Osteocyte (in vitro differentiated cells): Measurements from ENCODE around the gene RTN3. TPM values are rescaled to one million over a fixed set of nuclear protein-coding genes. Genes with fewer than 3 reads are reported as not detected.

Experiments used
- DNase-seq: peaks from one replicate; pipeline ENCODE4 v3.0.0; 2021; ENCODE audit warnings: mixed read lengths; ENCODE audit not compliant: unreplicated experiment; ENCODE audit errors: extremely low spot score
- H3K27ac Mint-ChIP-seq: one replicate; pipeline ENCODE4 v1.8.0; 2021; ENCODE audit warnings: mild to moderate bottlenecking, mixed read lengths; ENCODE audit not compliant: unreplicated experiment
- H3K27me3 Mint-ChIP-seq: one replicate; pipeline ENCODE4 v1.8.0; 2021; ENCODE audit warnings: mixed read lengths; ENCODE audit not compliant: unreplicated experiment
- H3K36me3 Mint-ChIP-seq: one replicate; pipeline ENCODE4 v1.8.0; 2021; ENCODE audit warnings: mixed read lengths; ENCODE audit not compliant: unreplicated experiment
- H3K4me1 Mint-ChIP-seq: one replicate; pipeline ENCODE4 v1.8.0; 2021; ENCODE audit warnings: mixed read lengths; ENCODE audit not compliant: unreplicated experiment
- H3K4me3 Mint-ChIP-seq: one replicate; pipeline ENCODE4 v1.8.0; 2021; ENCODE audit warnings: mild to moderate bottlenecking, moderate library complexity, mixed read lengths; ENCODE audit not compliant: unreplicated experiment
- H3K9me3 Mint-ChIP-seq: one replicate; pipeline ENCODE4 v1.8.0; 2021; ENCODE audit warnings: mixed read lengths; ENCODE audit not compliant: unreplicated experiment
- CTCF ChIP-seq: fragments of 200-600 bp; sonication (generic); IDR thresholded peaks from 2 replicates; pipeline ENCODE4 v1.5.0; 2021; ENCODE audit warnings: antibody characterized with exemption, mild to moderate bottlenecking, moderate library complexity
- total RNA-seq: library from RNA; stranded (reverse); gene quantifications from 2 replicates; pipeline ENCODE4 v1.2.1, GENCODE V29; 2021

The RTN3 gene
- total RNA-seq, 1 donor from 2014 or later, result 109 TPM

DNA sequence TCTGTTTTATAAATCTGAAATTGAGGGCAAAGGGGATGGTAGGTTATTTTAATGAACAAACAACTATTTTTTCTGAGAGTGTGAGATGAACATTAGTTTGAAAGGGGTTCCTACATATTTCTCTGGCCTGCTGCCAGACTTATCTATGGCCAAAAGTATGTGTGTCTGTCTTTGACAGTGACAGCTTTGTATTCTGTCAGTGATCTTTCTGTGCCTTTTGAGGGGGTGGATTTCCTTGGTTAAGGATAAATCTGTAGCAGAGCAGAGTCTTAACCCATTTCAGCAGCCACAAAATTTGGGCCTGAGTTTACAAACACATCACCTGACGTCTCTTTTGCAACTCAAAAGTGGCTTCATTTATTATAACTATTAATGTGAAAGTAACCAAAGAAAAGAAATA lies 56.4 kb downstream of the RTN3 start:
- Mint-ChIP-seq H3K9me3 (no peaks in the 10 kb centered on the region), H3K36me3 (no peaks in the 10 kb centered on the region), H3K4me1 (peaks cover 10% of the 10 kb centered on the region), H3K4me3 (no peak overlapping the region), H3K27ac (no peak overlapping the region), H3K27me3 (no peaks in the 10 kb centered on the region)
- no peak for DNase-seq
- TF ChIP-seq CTCF, result no peak

GRCh38 chr11:63738720-63739360 lies 57.5 kb downstream of the RTN3 start:
- Mint-ChIP-seq H3K27me3 (no peaks in the 10 kb centered on the region), H3K9me3 (no peaks in the 10 kb centered on the region), H3K36me3 (no peaks in the 10 kb centered on the region), H3K4me3 (peak overlapping the region; percentile 53), H3K4me1 (peaks cover 10% of the 10 kb centered on the region), H3K27ac (peak overlapping the region; percentile 83)
- TF ChIP-seq CTCF, result peak; percentile 91
- peak; percentile 84 for DNase-seq

GRCh38 chr11:63745304-63746170 lies 64.2 kb downstream of the RTN3 start:
- Mint-ChIP-seq H3K9me3 (no peaks in the 10 kb centered on the region), H3K27me3 (no peaks in the 10 kb centered on the region), H3K4me1 (peaks cover 1% of the 10 kb centered on the region), H3K36me3 (peaks cover 5% of the 10 kb centered on the region), H3K27ac (no peak overlapping the region), H3K4me3 (no peak overlapping the region)
- no peak for DNase-seq
- peak; percentile 42 for TF ChIP-seq CTCF

- no peak for DNase-seq
- H3K9me3 Mint-ChIP-seq, result no peaks in the 10 kb centered on the region
- peaks cover 1% of the 10 kb centered on the region for H3K4me1 Mint-ChIP-seq
- peaks cover 11% of the 10 kb centered on the region for H3K36me3 Mint-ChIP-seq
- H3K27ac Mint-ChIP-seq, result no peak overlapping the region
- no peaks in the 10 kb centered on the region for H3K27me3 Mint-ChIP-seq
- H3K4me3 Mint-ChIP-seq, result no peak overlapping the region
- no peak for TF ChIP-seq CTCF
These were observed 65.7 kb downstream of the RTN3 start for GRCh38 chr11:63747011-63747410.

GRCh38 chr11:63749624-63750023 lies 68.3 kb downstream of the RTN3 start:
- Mint-ChIP-seq H3K27ac (no peak overlapping the region), H3K4me3 (no peak overlapping the region), H3K27me3 (no peaks in the 10 kb centered on the region), H3K4me1 (peaks cover 1% of the 10 kb centered on the region), H3K36me3 (peaks cover 24% of the 10 kb centered on the region), H3K9me3 (no peaks in the 10 kb centered on the region)
- TF ChIP-seq CTCF, result no peak
- DNase-seq, result no peak
